Measurements from ENCODE around the gene PHC1. TPM values are rescaled to one million over a fixed set of nuclear protein-coding genes. Genes with fewer than 3 reads are reported as not detected.

Gene PHC1
- total RNA-seq, 1 donor = 27.1 TPM

DNA sequence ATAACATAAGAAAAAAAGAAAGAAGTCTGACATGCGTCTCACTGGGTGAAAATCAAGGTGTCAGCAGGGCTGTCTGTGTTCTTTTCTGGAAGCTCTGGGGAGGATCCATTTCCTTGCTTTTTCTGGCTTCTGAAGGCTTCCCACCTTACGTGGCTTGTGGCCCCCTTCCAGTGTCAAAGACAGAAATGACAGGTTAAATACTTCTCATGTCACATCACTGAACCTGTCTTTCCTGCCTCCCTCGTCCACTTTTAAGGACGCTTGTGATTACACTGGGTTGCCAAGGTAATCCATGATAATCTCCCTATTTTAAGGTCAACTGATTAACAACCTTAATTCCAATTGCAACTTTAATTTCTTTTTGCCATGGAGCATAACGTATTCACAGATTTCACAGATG, 4.6 kb upstream of the PHC1 start:
- no peaks in the 10 kb centered on the region for H3K27me3 ChIP-seq (ENCODE audit: insufficient read depth, low read length)
- TF ChIP-seq, protein P1, sequence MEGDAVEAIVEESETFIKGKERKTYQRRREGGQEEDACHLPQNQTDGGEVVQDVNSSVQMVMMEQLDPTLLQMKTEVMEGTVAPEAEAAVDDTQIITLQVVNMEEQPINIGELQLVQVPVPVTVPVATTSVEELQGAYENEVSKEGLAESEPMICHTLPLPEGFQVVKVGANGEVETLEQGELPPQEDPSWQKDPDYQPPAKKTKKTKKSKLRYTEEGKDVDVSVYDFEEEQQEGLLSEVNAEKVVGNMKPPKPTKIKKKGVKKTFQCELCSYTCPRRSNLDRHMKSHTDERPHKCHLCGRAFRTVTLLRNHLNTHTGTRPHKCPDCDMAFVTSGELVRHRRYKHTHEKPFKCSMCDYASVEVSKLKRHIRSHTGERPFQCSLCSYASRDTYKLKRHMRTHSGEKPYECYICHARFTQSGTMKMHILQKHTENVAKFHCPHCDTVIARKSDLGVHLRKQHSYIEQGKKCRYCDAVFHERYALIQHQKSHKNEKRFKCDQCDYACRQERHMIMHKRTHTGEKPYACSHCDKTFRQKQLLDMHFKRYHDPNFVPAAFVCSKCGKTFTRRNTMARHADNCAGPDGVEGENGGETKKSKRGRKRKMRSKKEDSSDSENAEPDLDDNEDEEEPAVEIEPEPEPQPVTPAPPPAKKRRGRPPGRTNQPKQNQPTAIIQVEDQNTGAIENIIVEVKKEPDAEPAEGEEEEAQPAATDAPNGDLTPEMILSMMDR (IDR thresholded peaks at IDR 0.05; ENCODE audit: extremely low read depth, low read depth, low read length) = no peak
- peaks cover under 1% of the 10 kb centered on the region for H3K79me2 ChIP-seq (ENCODE audit: insufficient read depth, low read length)
- peaks cover 13% of the 10 kb centered on the region for H3K4me1 ChIP-seq (ENCODE audit: insufficient read depth, low read length)
- no peak overlapping the region for H3K4me3 ChIP-seq (ENCODE audit: insufficient read depth, low read length)
- no peaks in the 10 kb centered on the region for H3K36me3 ChIP-seq (ENCODE audit: insufficient read depth, low read length)
- no peak overlapping the region for H3K4me2 ChIP-seq (ENCODE audit: insufficient read depth, low read length)
- no peak for DNase-seq (ENCODE audit: insufficient read length, low spot score, missing footprints)
- no peaks in the 10 kb centered on the region for H3K9me3 ChIP-seq (ENCODE audit: low read depth, low read length)
- no peak overlapping the region for H3K27ac ChIP-seq (ENCODE audit: low read depth, low read length)
- H4K20me1 ChIP-seq (ENCODE audit: insufficient read depth, low read length) = no peaks in the 10 kb centered on the region
- no peak overlapping the region for H2AFZ ChIP-seq (ENCODE audit: low read length)

DNA sequence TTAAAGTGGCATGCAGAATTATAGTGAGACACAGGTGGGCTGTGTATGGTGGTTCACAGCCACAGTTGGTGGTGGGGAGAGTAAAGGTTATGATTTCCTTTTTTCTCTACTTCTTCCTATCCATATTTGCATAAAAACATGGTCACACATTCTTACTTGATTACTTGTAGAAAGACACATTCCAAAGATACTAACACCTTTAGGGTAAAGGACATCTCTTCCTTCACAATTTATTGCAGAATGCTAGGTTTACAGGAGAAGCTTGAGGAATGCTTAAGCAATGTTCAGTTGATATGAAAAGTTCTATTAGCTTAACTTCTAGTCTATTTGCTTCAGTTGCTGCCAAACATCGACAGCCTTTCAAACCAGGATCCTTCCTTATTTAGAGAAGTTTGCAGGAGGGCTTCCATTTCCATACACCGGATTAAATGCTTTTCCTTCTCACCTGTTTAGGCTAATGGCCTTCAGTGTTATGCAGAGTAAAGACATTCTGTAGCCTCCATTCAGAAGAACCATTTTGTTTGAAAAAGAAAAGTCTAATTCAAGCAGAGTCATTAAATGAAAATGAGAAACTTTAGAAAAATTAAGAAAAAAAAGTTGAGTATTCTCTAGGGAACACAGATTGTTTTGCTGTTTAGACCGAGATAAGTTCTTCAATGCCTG, 2.6 kb upstream of the PHC1 start:
- Histone ChIP-seq H3K4me1 (ENCODE audit: insufficient read depth, low read length) (peaks cover 20% of the 10 kb centered on the region), H3K36me3 (ENCODE audit: insufficient read depth, low read length) (no peaks in the 10 kb centered on the region), H2AFZ (ENCODE audit: low read length) (no peak overlapping the region), H3K79me2 (ENCODE audit: insufficient read depth, low read length) (peaks cover 11% of the 10 kb centered on the region), H3K4me3 (ENCODE audit: insufficient read depth, low read length) (no peak overlapping the region), H4K20me1 (ENCODE audit: insufficient read depth, low read length) (no peaks in the 10 kb centered on the region), H3K9me3 (ENCODE audit: low read depth, low read length) (no peaks in the 10 kb centered on the region), H3K27me3 (ENCODE audit: insufficient read depth, low read length) (no peaks in the 10 kb centered on the region), H3K27ac (ENCODE audit: low read depth, low read length) (no peak overlapping the region), H3K4me2 (ENCODE audit: insufficient read depth, low read length) (no peak overlapping the region)
- DNase-seq (ENCODE audit: insufficient read length, low spot score, missing footprints) = no peak
- TF ChIP-seq, protein P1 (IDR thresholded peaks at IDR 0.05; ENCODE audit: extremely low read depth, low read depth, low read length) = no peak

DNA sequence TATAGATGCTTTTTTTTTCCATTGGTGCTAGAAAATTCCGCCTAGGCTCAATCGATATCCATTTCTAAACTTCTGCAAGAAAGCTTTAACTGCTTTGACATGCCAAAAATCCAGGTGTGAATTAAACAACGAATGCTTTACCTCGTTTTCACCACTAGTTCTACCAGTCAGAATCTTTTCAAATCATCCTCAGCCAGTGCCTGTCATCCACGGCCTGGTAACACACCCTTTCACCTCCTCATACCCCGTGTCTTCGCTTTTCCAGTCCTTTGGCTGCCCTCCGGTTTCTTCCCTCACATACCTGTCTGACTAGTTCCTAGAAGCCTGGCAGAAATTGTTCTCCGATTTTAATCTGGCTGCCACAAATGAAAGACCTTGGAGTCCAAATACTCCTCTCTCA, 1.4 kb upstream of the PHC1 start:
- no peaks in the 10 kb centered on the region for H3K27me3 ChIP-seq (ENCODE audit: insufficient read depth, low read length)
- peaks cover 11% of the 10 kb centered on the region for H3K79me2 ChIP-seq (ENCODE audit: insufficient read depth, low read length)
- DNase-seq (ENCODE audit: insufficient read length, low spot score, missing footprints) = peak; percentile 35
- H3K4me2 ChIP-seq (ENCODE audit: insufficient read depth, low read length) = peak overlapping the region; percentile 95
- peak overlapping the region; percentile 97 for H2AFZ ChIP-seq (ENCODE audit: low read length)
- H3K4me1 ChIP-seq (ENCODE audit: insufficient read depth, low read length) = peaks cover 20% of the 10 kb centered on the region
- no peaks in the 10 kb centered on the region for H4K20me1 ChIP-seq (ENCODE audit: insufficient read depth, low read length)
- TF ChIP-seq, protein P1 (IDR thresholded peaks at IDR 0.05; ENCODE audit: extremely low read depth, low read depth, low read length) = no peak
- H3K9me3 ChIP-seq (ENCODE audit: low read depth, low read length) = no peaks in the 10 kb centered on the region
- no peaks in the 10 kb centered on the region for H3K36me3 ChIP-seq (ENCODE audit: insufficient read depth, low read length)
- no peak overlapping the region for H3K27ac ChIP-seq (ENCODE audit: low read depth, low read length)
- H3K4me3 ChIP-seq (ENCODE audit: insufficient read depth, low read length) = peak overlapping the region; percentile 91

DNA sequence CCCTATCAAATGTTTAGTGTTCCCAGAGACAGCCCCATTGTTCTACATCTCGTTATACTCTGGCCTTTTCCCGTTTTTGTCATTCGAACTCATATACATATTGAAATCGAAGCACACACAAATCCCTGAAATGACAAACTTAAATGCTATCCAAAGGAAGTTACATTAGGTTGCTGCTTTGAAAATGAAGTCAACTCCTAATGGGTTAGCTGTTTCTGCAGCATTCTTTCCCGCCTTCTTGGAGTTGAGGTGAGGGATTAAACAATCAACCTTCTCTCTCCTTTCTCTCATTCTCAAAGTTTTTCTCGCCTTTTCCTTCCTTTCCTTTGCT, 642 bp upstream of the PHC1 start:
- Histone ChIP-seq H2AFZ (ENCODE audit: low read length) (peak overlapping the region; percentile 97), H3K4me3 (ENCODE audit: insufficient read depth, low read length) (peak overlapping the region; percentile 91), H3K27me3 (ENCODE audit: insufficient read depth, low read length) (no peaks in the 10 kb centered on the region), H3K4me1 (ENCODE audit: insufficient read depth, low read length) (peaks cover 20% of the 10 kb centered on the region), H4K20me1 (ENCODE audit: insufficient read depth, low read length) (no peaks in the 10 kb centered on the region), H3K9me3 (ENCODE audit: low read depth, low read length) (no peaks in the 10 kb centered on the region), H3K27ac (ENCODE audit: low read depth, low read length) (peak overlapping the region; percentile 79), H3K79me2 (ENCODE audit: insufficient read depth, low read length) (peaks cover 11% of the 10 kb centered on the region), H3K4me2 (ENCODE audit: insufficient read depth, low read length) (peak overlapping the region; percentile 95), H3K36me3 (ENCODE audit: insufficient read depth, low read length) (peaks cover 4% of the 10 kb centered on the region)
- no peak for DNase-seq (ENCODE audit: insufficient read length, low spot score, missing footprints)
- TF ChIP-seq, protein P1 (IDR thresholded peaks at IDR 0.05; ENCODE audit: extremely low read depth, low read depth, low read length) = no peak

Data from osteoblast (primary cell).